Lung (tissue), 12 donors: ENCODE results near the gene SYCE3. TPM values are rescaled to one million over a fixed set of nuclear protein-coding genes. Genes with fewer than 3 reads are reported as not detected.

Source experiments
- ATAC-seq: fragments of 200-7000 bp; cut with Tn5 transposase; one replicate; pipeline ENCODE4 v1.9.1; 2020; ENCODE audit warnings: moderate number of reproducible peaks; ENCODE audit not compliant: insufficient read depth, low FRiP score
- DNase-seq, 3 donors: peaks; one replicate each; pipeline ENCODE4 v3.0.0-alpha.2; 2013 to 2017
- H3K27ac ChIP-seq, 2 donors: one replicate each; pipeline ENCODE4 v1.5.1; 2013; ENCODE audit warnings: mild to moderate bottlenecking in 2 of 2, moderate library complexity in 2 of 2, control low read depth in 1 of 2, inconsistent platforms in 1 of 2, low read depth in 1 of 2, low read length in 1 of 2
- H3K27me3 ChIP-seq, 3 donors: one replicate each; pipeline ENCODE4 v1.5.1; 2013; ENCODE audit warnings: low read length in 2 of 3; ENCODE audit not compliant: control insufficient read depth in 3 of 3, insufficient read depth in 3 of 3
- H3K36me3 ChIP-seq, 4 donors: one replicate each; pipeline ENCODE4 v1.5.1; 2013; ENCODE audit warnings: low read length in 4 of 4, mild to moderate bottlenecking in 1 of 4, moderate library complexity in 1 of 4; ENCODE audit not compliant: control insufficient read depth in 4 of 4, insufficient read depth in 4 of 4
- H3K4me1 ChIP-seq, 5 donors: one replicate each; pipeline ENCODE4 v1.5.1; 2013; ENCODE audit warnings: low read length in 5 of 5, mild to moderate bottlenecking in 2 of 5, moderate library complexity in 1 of 5; ENCODE audit not compliant: control insufficient read depth in 5 of 5, insufficient read depth in 5 of 5
- H3K4me3 ChIP-seq: one replicate; pipeline ENCODE4 v1.5.1; 2013; ENCODE audit warnings: mild to moderate bottlenecking, control low read depth, moderate library complexity
- H3K9ac ChIP-seq, 2 donors: one replicate each; pipeline ENCODE4 v1.5.1; 2013; ENCODE audit warnings: low read length in 2 of 2, control low read depth in 1 of 2; ENCODE audit not compliant: insufficient read depth in 1 of 2
- H3K9me3 ChIP-seq, 4 donors: one replicate each; pipeline ENCODE4 v1.5.1; 2013; ENCODE audit warnings: low read length in 3 of 4, mild to moderate bottlenecking in 1 of 4, moderate library complexity in 1 of 4; ENCODE audit not compliant: control insufficient read depth in 4 of 4, insufficient read depth in 3 of 4
- WGBS, 2 donors: extraction: QIAGEN DNeasy Blood & Tissue Kit; methylation state at CpG; one replicate each; pipeline ENCODE4 v1.1.7; 2013; 5-methylcytosine and 5-hydroxymethylcytosine counted together
- polyA plus RNA-seq, 2 donors: library from polyadenylated mRNA; stranded (reverse); fragments of 200-250 nt; gene quantifications; one replicate each; pipeline ENCODE4 v1.2.1, GENCODE V29; 2013
- total RNA-seq, 2 donors: library from RNA; depleted of rRNA in 1 of 2; stranded (reverse); fragments of >200 nt in 1 of 2; gene quantifications; one replicate each; pipeline ENCODE4 v1.2.1, GENCODE V29; 2014 to 2021
- TF ChIP-seq, protein P1 (sequence below): IDR thresholded peaks from 2 replicates; pipeline ENCODE4 v1.5.1; 2012; ENCODE audit warnings: mild to moderate bottlenecking; ENCODE audit errors: control extremely low read depth, extremely low read depth
- donor health status: control.
- donor health status: control.
- donor health status: Bipolar disorder and iron deficiency.
- donor health status: healthy.
- donor health status: DM: yes; HTN: yes; CAD: no.

Gene SYCE3
- total and polyA plus RNA-seq, 4 donors, result 1.1 to 1.7 TPM; not detected in 2

DNA sequence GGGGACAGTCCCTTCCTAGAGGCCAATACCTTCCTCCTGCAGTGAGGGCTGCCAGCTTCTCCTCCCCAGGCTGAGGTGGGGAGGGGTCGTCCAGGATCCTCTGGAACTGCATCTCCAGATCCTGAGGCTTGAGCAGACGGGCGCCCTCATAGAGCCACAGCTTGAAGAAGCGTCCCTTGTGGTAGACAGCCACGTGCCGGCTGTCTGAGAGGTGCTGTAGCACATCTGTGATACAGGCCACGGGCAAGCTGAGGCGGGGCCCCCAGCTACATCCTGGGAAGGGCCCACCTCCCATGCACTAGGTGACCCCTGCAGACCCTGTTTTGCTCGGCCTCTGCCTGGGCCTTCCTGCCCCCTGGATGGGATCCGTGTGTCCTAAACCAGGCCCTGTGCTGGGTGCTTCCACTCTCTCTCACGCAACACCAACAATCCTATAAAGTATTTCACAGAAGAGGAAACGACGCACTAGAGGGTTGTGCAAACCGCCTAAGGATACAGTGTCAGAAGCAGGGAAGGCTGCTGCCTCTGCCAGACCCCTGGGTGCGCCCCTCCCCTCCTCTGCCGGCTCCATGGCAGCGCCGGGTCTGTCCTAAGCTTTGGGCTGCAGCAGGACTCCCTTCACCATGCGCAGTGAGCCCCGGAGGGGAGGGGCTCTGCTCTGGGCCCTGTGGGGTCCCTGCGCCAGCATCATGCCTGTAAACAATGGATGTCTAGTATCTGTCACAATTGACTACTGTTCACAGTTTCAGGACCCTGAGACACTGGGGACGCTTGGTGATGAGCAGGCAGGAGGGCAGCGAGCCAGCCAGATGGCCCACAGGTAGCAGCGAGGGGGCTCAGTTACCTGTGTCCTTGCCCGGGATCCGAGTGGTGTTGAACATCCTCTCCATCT lies 11.0 kb upstream of the SYCE3 start:
- peaks cover 0 to 7% (median 0%) of the 10 kb centered on the region in 5 donors for H3K4me1 ChIP-seq
- no peaks in the 10 kb centered on the region for H3K9me3 ChIP-seq
- no peak for ATAC-seq
- TF ChIP-seq, protein P1, sequence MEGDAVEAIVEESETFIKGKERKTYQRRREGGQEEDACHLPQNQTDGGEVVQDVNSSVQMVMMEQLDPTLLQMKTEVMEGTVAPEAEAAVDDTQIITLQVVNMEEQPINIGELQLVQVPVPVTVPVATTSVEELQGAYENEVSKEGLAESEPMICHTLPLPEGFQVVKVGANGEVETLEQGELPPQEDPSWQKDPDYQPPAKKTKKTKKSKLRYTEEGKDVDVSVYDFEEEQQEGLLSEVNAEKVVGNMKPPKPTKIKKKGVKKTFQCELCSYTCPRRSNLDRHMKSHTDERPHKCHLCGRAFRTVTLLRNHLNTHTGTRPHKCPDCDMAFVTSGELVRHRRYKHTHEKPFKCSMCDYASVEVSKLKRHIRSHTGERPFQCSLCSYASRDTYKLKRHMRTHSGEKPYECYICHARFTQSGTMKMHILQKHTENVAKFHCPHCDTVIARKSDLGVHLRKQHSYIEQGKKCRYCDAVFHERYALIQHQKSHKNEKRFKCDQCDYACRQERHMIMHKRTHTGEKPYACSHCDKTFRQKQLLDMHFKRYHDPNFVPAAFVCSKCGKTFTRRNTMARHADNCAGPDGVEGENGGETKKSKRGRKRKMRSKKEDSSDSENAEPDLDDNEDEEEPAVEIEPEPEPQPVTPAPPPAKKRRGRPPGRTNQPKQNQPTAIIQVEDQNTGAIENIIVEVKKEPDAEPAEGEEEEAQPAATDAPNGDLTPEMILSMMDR, result no peak
- DNase-seq, result no peak
- H3K27me3 ChIP-seq, result peaks cover 0 to 10% (median 2%) of the 10 kb centered on the region in 3 donors
- peaks cover 0 to 8% (median 0%) of the 10 kb centered on the region in 4 donors for H3K36me3 ChIP-seq
- no peak overlapping the region for H3K4me3 ChIP-seq
- WGBS, 2 donors, result 89 to 91% methylated on average over 26 of the region's 26 CpGs
- no peak overlapping the region for H3K9ac ChIP-seq
- no peak overlapping the region for H3K27ac ChIP-seq

DNA sequence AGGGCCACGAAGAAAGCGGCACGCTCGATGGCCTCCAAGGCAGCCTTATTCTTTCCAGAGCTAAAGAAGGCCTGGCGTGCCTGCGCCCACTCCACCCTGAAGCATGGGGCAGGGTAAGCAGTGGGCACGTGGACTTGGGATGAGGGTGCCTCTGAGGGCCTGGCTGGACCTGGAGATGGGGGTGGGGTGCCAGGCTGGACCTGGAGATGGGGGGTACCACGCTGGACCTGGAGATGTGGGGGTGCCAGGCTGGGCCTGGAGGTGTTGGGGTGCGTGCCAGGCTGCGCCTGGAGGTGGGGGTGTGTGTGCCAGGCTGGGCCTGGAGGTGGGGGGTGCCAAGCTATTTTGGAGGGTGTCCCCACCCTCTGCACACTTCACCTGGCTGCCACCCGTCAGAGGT lies 10.2 kb upstream of the SYCE3 start:
- H3K27me3 ChIP-seq, result peaks cover 0 to 8% (median 2%) of the 10 kb centered on the region in 3 donors
- DNase-seq (no peak), ATAC-seq (no peak)

DNA sequence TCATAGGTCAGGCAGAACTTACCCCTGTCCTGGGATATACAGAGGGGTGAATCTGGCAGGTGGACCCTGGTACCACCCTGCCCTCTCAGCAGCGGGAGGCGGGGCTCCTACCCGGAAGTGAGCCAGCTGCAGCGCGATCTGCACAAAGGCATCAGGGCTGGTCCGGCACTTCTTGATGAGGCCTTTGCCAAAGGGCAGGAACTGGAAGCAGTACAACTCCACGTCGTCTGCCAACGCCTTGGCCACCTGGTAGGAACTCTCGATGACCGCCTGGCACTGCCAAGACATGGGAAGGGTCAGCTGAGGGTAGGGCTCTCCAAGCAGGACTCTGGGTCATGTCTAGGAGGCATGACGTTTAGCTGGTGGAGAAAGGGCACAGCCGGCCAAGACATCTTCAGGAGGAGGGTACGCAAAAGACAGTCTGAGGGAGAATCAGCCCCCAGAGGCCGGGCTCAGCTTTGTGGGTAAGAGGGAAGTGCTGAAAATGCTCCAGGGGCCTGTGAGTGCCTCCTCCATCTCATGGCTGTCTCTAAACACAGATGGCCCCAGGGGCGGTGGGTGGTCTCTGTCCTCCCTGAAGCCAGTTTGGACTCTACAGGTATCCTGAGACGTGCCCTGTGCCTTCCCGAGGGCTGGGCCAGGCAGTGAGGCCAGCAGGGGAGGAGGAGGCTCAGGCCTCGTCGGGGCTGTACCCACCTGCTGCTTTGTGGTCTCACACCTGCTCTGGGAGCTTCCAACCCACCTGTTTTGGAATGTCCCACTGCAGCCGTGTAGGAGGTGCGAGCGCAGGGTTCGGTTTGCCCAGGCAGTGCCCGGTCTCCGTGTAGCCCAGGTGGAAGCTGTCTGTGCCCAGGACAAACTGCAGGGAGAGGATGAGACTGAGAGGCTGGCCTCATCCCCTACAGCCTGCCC lies 8.8 kb upstream of the SYCE3 start:
- WGBS, 2 donors, result 90 to 94% methylated on average over 26 of the region's 26 CpGs
- Histone ChIP-seq H3K4me1 (no peaks in the 10 kb centered on the region), H3K4me3 (no peak overlapping the region), H3K27ac (no peak overlapping the region), H3K36me3 (peaks cover 0 to 8% (median 0%) of the 10 kb centered on the region in 4 donors), H3K9ac (no peak overlapping the region), H3K27me3 (peaks cover 0 to 1% (median 0%) of the 10 kb centered on the region in 3 donors), H3K9me3 (no peaks in the 10 kb centered on the region)
- DNase-seq, result no peak
- TF ChIP-seq, protein P1, result no peak
- no peak for ATAC-seq

More for the DNA sequence above, 10.2 kb upstream of the SYCE3 start:
- Histone ChIP-seq H3K4me3 (no peak overlapping the region), H3K9me3 (no peaks in the 10 kb centered on the region), H3K36me3 (peaks cover 0 to 8% (median 0%) of the 10 kb centered on the region in 4 donors), H3K27ac (no peak overlapping the region), H3K9ac (no peak overlapping the region), H3K4me1 (no peaks in the 10 kb centered on the region)
- TF ChIP-seq, protein P1, result no peak
- WGBS, 2 donors, result 93 to 95% methylated on average over 11 of the region's 11 CpGs
